Neural cell (in vitro differentiated cells): ENCODE measurements around the gene ARID1B. TPM values are rescaled to one million over a fixed set of nuclear protein-coding genes. Genes with fewer than 3 reads are reported as not detected.

ENCODE experiments used
- H2AFZ ChIP-seq: fragments of 200-600, 300-800 bp; sonication (generic), shearing (Covaris generic); 2 replicates; pipeline ENCODE4 v1.6.0; 2014; ENCODE audit warnings: low read depth, mild to moderate bottlenecking, antibody characterized with exemption, low read length, moderate library complexity
- H3F3A ChIP-seq: fragments of 200-600 bp; shearing (Covaris generic); 2 replicates; pipeline ENCODE4 v1.6.1; 2016; ENCODE audit warnings: mild to moderate bottlenecking, moderate library complexity, mixed read lengths, antibody characterized with exemption, low read length; ENCODE audit not compliant: insufficient read depth, poor library complexity, severe bottlenecking
- H3K27ac ChIP-seq: fragments of 200-600, 300-800 bp; sonication (generic), shearing (Covaris generic); 2 replicates; pipeline ENCODE4 v1.5.1; 2014; ENCODE audit warnings: mild to moderate bottlenecking, low read length, moderate library complexity
- H3K27me3 ChIP-seq: fragments of 300-800, 200-600 bp; sonication (generic), shearing (Covaris generic); 2 replicates; pipeline ENCODE4 v1.6.0; 2014; ENCODE audit warnings: mild to moderate bottlenecking, low read depth, low read length, moderate library complexity; ENCODE audit not compliant: insufficient read depth
- H3K36me3 ChIP-seq: fragments of 300-800, 200-600 bp; sonication (generic), shearing (Covaris generic); 2 replicates; pipeline ENCODE4 v1.5.1; 2014; ENCODE audit warnings: mild to moderate bottlenecking, antibody characterized with exemption, low read length, moderate library complexity; ENCODE audit not compliant: insufficient read depth
- H3K4me2 ChIP-seq: fragments of 300-800, 200-600 bp; sonication (generic), shearing (Covaris generic); 2 replicates; pipeline ENCODE4 v1.6.0; 2014; ENCODE audit warnings: mild to moderate bottlenecking, low read length
- H3K4me3 ChIP-seq: fragments of 300-800, 200-600 bp; sonication (generic), shearing (Covaris generic); 2 replicates; pipeline ENCODE4 v1.5.1; 2014; ENCODE audit warnings: mild to moderate bottlenecking, low read length, moderate library complexity
- H3K79me2 ChIP-seq: fragments of 200-600 bp; shearing (Covaris generic); replicated peaks from 2 replicates; pipeline ENCODE4 v1.6.0; 2014; ENCODE audit warnings: mild to moderate bottlenecking, low read length, moderate library complexity; ENCODE audit not compliant: insufficient read depth
- H3K9ac ChIP-seq: fragments of 300-800, 200-600 bp; sonication (generic), shearing (Covaris generic); 2 replicates; pipeline ENCODE4 v1.6.1; 2016; ENCODE audit warnings: mild to moderate bottlenecking, low read length, mixed read lengths
- H3K9me2 ChIP-seq: fragments of 200-600 bp; shearing (Covaris generic); 2 replicates; pipeline ENCODE4 v1.6.1; 2016; ENCODE audit warnings: mild to moderate bottlenecking, low read length, mixed read lengths; ENCODE audit not compliant: insufficient read depth
- H3K9me3 ChIP-seq: fragments of 200-600, 300-800 bp; sonication (generic), shearing (Covaris generic); 2 replicates; pipeline ENCODE4 v1.6.1; 2016; ENCODE audit warnings: mild to moderate bottlenecking, mixed run types, low read length, moderate library complexity, mixed read lengths
- H4K20me1 ChIP-seq: fragments of 200-600 bp; shearing (Covaris generic); 2 replicates; pipeline ENCODE4 v1.6.1; 2016; ENCODE audit warnings: mild to moderate bottlenecking, mixed run types; ENCODE audit not compliant: insufficient read depth
- EP300 ChIP-seq: fragments of 450-650 bp; conservative IDR thresholded peaks from 2 replicates; pipeline ENCODE4 v1.6.1; 2014; ENCODE audit warnings: antibody characterized with exemption, mild to moderate bottlenecking, moderate library complexity; ENCODE audit not compliant: poor library complexity, severe bottlenecking
- EZH2 ChIP-seq: fragments of 200-600, 300-800 bp; shearing (Covaris generic), sonication (generic); IDR thresholded peaks from 2 replicates; pipeline ENCODE4 v1.6.1; 2014; ENCODE audit warnings: antibody characterized with exemption, low read length, borderline replicate concordance, mild to moderate bottlenecking; ENCODE audit not compliant: insufficient read depth, poor library complexity, severe bottlenecking
- MXI1 ChIP-seq: fragments of 450-650 bp; conservative IDR thresholded peaks from 2 replicates; pipeline ENCODE4 v1.6.1; 2014; ENCODE audit warnings: antibody characterized with exemption, mild to moderate bottlenecking; ENCODE audit not compliant: poor library complexity, severe bottlenecking
- POLR2AphosphoS5 ChIP-seq: IDR thresholded peaks from 2 replicates; pipeline ENCODE4 v1.6.1; 2012
- RAD21 ChIP-seq: fragments of 450-650 bp; conservative IDR thresholded peaks from 2 replicates; pipeline ENCODE4 v1.6.1; 2014; ENCODE audit warnings: antibody characterized with exemption, mild to moderate bottlenecking, moderate library complexity
- REST ChIP-seq: IDR thresholded peaks from 2 replicates; pipeline ENCODE4 v1.6.1; 2012; ENCODE audit warnings: borderline replicate concordance
- SMC3 ChIP-seq: fragments of 450-650 bp; conservative IDR thresholded peaks from 2 replicates; pipeline ENCODE4 v1.6.1; 2014; ENCODE audit warnings: antibody characterized with exemption, mild to moderate bottlenecking, moderate library complexity; ENCODE audit not compliant: poor library complexity
- TAF1 ChIP-seq: IDR thresholded peaks from 2 replicates; pipeline ENCODE4 v1.6.1; 2012; ENCODE audit warnings: low read depth
- polyA plus RNA-seq: library from polyadenylated mRNA; depleted of rRNA; stranded (reverse); fragments of >200 nt; gene quantifications from 2 replicates; pipeline ENCODE4 v1.2.3, GENCODE V29; 2014
- TF ChIP-seq, protein P1 (sequence below): fragments of 450-650 bp; IDR thresholded peaks from 2 replicates; pipeline ENCODE4 v1.5.1; 2014; ENCODE audit warnings: antibody characterized with exemption, mild to moderate bottlenecking, moderate library complexity; ENCODE audit not compliant: poor library complexity, severe bottlenecking

ARID1B gene
- polyA plus RNA-seq, 1 donor from 2014 or later, result 35.0 TPM

DNA sequence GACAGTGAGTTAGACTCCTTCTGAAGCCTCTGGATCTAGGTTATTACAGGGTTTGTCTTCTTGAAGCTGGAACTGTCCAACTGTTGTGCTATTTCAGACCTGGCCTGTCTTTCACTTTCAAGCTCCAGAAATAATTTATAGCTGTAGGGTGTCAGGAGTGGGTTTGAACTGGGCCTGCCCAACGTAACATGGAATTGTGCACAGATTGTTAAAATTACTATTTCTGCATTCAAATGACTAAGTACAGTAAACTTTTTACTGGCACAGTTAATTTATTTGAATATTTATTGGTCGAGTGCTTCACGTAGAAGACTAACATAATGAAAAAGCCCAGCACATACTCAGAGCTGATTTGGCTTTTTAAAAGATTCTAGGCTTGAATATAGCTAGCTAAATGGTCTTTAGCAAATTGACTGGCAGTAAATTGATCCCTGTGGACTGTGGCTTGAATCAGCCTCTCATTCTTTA is 74.3 kb downstream of the ARID1B start:
- Histone ChIP-seq H3K4me2 (peak overlapping the region; percentile 3), H3F3A (no peaks in the 10 kb centered on the region), H3K9me2 (no peaks in the 10 kb centered on the region), H2AFZ (no peak overlapping the region), H3K4me3 (no peak overlapping the region), H3K36me3 (no peaks in the 10 kb centered on the region), H3K79me2 (peaks cover 65% of the 10 kb centered on the region), H3K9me3 (no peaks in the 10 kb centered on the region), H3K27ac (no peak overlapping the region), H3K27me3 (no peaks in the 10 kb centered on the region), H3K9ac (no peak overlapping the region), H4K20me1 (peaks cover 3% of the 10 kb centered on the region)
- TF ChIP-seq EZH2 (no peak), POLR2AphosphoS5 (no peak), RAD21 (no peak)
- TF ChIP-seq, protein P1, sequence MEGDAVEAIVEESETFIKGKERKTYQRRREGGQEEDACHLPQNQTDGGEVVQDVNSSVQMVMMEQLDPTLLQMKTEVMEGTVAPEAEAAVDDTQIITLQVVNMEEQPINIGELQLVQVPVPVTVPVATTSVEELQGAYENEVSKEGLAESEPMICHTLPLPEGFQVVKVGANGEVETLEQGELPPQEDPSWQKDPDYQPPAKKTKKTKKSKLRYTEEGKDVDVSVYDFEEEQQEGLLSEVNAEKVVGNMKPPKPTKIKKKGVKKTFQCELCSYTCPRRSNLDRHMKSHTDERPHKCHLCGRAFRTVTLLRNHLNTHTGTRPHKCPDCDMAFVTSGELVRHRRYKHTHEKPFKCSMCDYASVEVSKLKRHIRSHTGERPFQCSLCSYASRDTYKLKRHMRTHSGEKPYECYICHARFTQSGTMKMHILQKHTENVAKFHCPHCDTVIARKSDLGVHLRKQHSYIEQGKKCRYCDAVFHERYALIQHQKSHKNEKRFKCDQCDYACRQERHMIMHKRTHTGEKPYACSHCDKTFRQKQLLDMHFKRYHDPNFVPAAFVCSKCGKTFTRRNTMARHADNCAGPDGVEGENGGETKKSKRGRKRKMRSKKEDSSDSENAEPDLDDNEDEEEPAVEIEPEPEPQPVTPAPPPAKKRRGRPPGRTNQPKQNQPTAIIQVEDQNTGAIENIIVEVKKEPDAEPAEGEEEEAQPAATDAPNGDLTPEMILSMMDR, result no peak

- Histone ChIP-seq H3K79me2 (peaks cover 67% of the 10 kb centered on the region), H3F3A (no peaks in the 10 kb centered on the region), H3K27ac (no peak overlapping the region), H3K9me2 (no peaks in the 10 kb centered on the region), H3K27me3 (no peaks in the 10 kb centered on the region), H2AFZ (no peak overlapping the region), H3K4me3 (no peak overlapping the region), H3K9ac (no peak overlapping the region), H4K20me1 (peaks cover 3% of the 10 kb centered on the region), H3K9me3 (no peaks in the 10 kb centered on the region), H3K4me2 (no peak overlapping the region), H3K36me3 (no peaks in the 10 kb centered on the region)
- TF ChIP-seq SMC3 (no peak), EP300 (no peak), TAF1 (no peak), RAD21 (no peak), EZH2 (no peak), MXI1 (no peak), POLR2AphosphoS5 (no peak), REST (no peak)
- TF ChIP-seq, protein P1, result no peak
Observed at GRCh38 chr6:156852147-156852857, 75.1 kb downstream of the ARID1B start.
